ENCODE data around the gene TNIP1. TPM values are rescaled to one million over a fixed set of nuclear protein-coding genes. Genes with fewer than 3 reads are reported as not detected.

The TNIP1 gene
- total RNA-seq, 1 donor from 2014 or later: 63.6 TPM

- Mint-ChIP-seq H3K27ac (no peak overlapping the region), H3K4me3 (no peak overlapping the region), H3K27me3 (no peaks in the 10 kb centered on the region), H3K4me1 (ENCODE audit: unreplicated experiment) (peaks cover 38% of the 10 kb centered on the region), H3K9me3 (no peaks in the 10 kb centered on the region), H3K36me3 (no peaks in the 10 kb centered on the region)
- TF ChIP-seq CTCF (conservative IDR thresholded peaks at IDR 0.05): no peak
- no peak for DNase-seq (ENCODE audit: extremely low spot score, unreplicated experiment)
These were observed 6.3 kb downstream of the TNIP1 start for GRCh38 chr5:151074557-151074956.

GRCh38 chr5:151073280-151073679 lies 7.6 kb downstream of the TNIP1 start:
- Mint-ChIP-seq H3K27me3 (no peaks in the 10 kb centered on the region), H3K36me3 (no peaks in the 10 kb centered on the region), H3K27ac (no peak overlapping the region), H3K9me3 (no peaks in the 10 kb centered on the region), H3K4me1 (ENCODE audit: unreplicated experiment) (peaks cover 34% of the 10 kb centered on the region), H3K4me3 (no peak overlapping the region)
- no peak for DNase-seq (ENCODE audit: extremely low spot score, unreplicated experiment)
- TF ChIP-seq CTCF (conservative IDR thresholded peaks at IDR 0.05): no peak

- Mint-ChIP-seq H3K4me1 (ENCODE audit: unreplicated experiment) (peaks cover 32% of the 10 kb centered on the region), H3K27ac (peak overlapping the region; percentile 95), H3K4me3 (no peak overlapping the region), H3K36me3 (peaks cover 3% of the 10 kb centered on the region), H3K27me3 (no peaks in the 10 kb centered on the region), H3K9me3 (no peaks in the 10 kb centered on the region)
- no peak for DNase-seq (ENCODE audit: extremely low spot score, unreplicated experiment)
- TF ChIP-seq CTCF (conservative IDR thresholded peaks at IDR 0.05): no peak
These were observed 8.2 kb downstream of the TNIP1 start for GRCh38 chr5:151072630-151073025.

- Mint-ChIP-seq H3K36me3 (peaks cover 7% of the 10 kb centered on the region), H3K4me3 (no peak overlapping the region), H3K9me3 (no peaks in the 10 kb centered on the region), H3K4me1 (ENCODE audit: unreplicated experiment) (peaks cover 33% of the 10 kb centered on the region), H3K27me3 (no peaks in the 10 kb centered on the region), H3K27ac (peak overlapping the region; percentile 95)
- TF ChIP-seq CTCF (conservative IDR thresholded peaks at IDR 0.05): no peak
- DNase-seq (ENCODE audit: extremely low spot score, unreplicated experiment): no peak
These were observed 8.8 kb downstream of the TNIP1 start for GRCh38 chr5:151071848-151072629.

GRCh38 chr5:151071021-151071420 lies 9.8 kb downstream of the TNIP1 start:
- Mint-ChIP-seq H3K9me3 (no peaks in the 10 kb centered on the region), H3K27me3 (no peaks in the 10 kb centered on the region), H3K4me1 (ENCODE audit: unreplicated experiment) (peaks cover 26% of the 10 kb centered on the region), H3K36me3 (peaks cover 7% of the 10 kb centered on the region), H3K4me3 (no peak overlapping the region), H3K27ac (no peak overlapping the region)
- no peak for DNase-seq (ENCODE audit: extremely low spot score, unreplicated experiment)
- no peak for TF ChIP-seq CTCF (conservative IDR thresholded peaks at IDR 0.05)

Measured in type B pancreatic cell (in vitro differentiated cells).